GM18526 (cell line): ENCODE data around the gene TXNDC8.

ENCODE experiments used
- POLR2A ChIP-seq: IDR thresholded peaks from 3 replicates; pipeline ENCODE4 v1.6.1; 2011; ENCODE audit not compliant: insufficient read length; ENCODE audit errors: extremely low read depth

TXNDC8 gene

GRCh38 chr9:110257097-110257841, 80.4 kb downstream of the TXNDC8 start:
- TF ChIP-seq POLR2A = no peak

GRCh38 chr9:110256380-110257096, 81.1 kb downstream of the TXNDC8 start, which contains the start of gene TXN:
Gene TXN (minus strand): TSS chr9:110256507. CDS start chr9:110256435, 72 bp downstream.
- TF ChIP-seq POLR2A = peak; percentile 95

- peak; percentile 9 for TF ChIP-seq POLR2A
These were observed 81.9 kb downstream of the TXNDC8 start for GRCh38 chr9:110255463-110256379.

- TF ChIP-seq POLR2A = no peak
These were observed 82.6 kb downstream of the TXNDC8 start for GRCh38 chr9:110255034-110255462.

DNA sequence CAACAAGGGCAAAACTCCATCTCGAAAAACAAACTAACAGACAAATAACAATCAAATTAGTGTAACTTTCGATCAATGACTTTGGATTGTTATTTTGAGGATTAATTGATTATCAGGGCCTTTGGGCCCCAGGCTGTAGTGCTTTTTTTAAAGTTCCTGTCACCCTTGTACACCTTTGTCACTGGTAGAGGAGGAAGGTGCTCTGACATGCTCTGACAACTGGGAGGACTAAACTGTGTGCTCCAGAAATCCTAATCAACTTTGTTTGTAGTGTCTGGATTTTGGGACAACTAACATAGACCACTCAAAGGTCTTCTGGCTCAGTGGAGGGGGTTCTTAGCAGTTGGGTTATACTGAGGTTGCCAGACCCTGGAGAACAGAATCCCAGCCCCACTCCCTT, 83.2 kb downstream of the TXNDC8 start:
- no peak for TF ChIP-seq POLR2A
